Measurements from ENCODE around the gene RAB3GAP1. TPM values are rescaled to one million over a fixed set of nuclear protein-coding genes. Genes with fewer than 3 reads are reported as not detected.

The RAB3GAP1 gene
- total RNA-seq, 2 experiments from 2014 or later: 40.2 to 63.6 TPM

DNA sequence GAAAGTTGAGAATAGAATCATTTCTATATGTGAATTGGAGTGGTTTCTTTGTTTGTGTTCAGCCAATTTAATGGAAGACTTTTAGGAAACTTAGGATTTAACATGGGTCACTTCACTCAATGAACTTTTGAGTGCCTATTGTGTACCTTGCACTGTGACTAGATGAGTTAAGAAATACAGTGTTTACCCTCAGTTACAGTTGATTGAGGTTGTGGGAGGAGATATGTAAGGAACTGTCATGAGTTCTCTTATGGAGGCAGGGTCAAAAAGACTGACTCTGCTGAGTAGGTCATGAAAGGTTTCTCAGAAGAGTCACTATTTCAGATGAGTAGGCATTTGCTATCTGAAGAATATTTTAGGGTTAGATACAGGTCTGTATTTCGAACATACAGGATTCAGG is 98.6 kb downstream of the RAB3GAP1 start:
- no peak overlapping the region for H2AFZ ChIP-seq (ENCODE audit: low read length)
- ChIA-PET CTCF (ENCODE audit: unreplicated experiment) (no interaction called here), POLR2A (interaction anchor here (0.6 to 1.6 kb wide), 2 partner anchors 18 to 1647 kb away, joined by 3 read pairs; no protein-coding TSS in a partner anchor)
- H3K79me2 ChIP-seq (ENCODE audit: insufficient read depth, low read depth, low read length): no peaks in the 10 kb centered on the region
- no peak overlapping the region for H3K4me2 ChIP-seq (ENCODE audit: low read length)
- no peaks in the 10 kb centered on the region for H3K4me1 ChIP-seq (ENCODE audit: insufficient read depth, low read length, poor library complexity, severe bottlenecking)
- H3K9me3 ChIP-seq (ENCODE audit: low read length): no peaks in the 10 kb centered on the region
- H4K20me1 ChIP-seq (ENCODE audit: insufficient read depth, low read length): no peaks in the 10 kb centered on the region
- peaks cover 69% of the 10 kb centered on the region for H3K36me3 ChIP-seq (ENCODE audit: insufficient read depth, low read length)
- TF ChIP-seq EZH2phosphoT487 (IDR thresholded peaks at IDR 0.05; ENCODE audit: borderline replicate concordance, low read depth, low read length) (no peak), CTCF (conservative IDR thresholded peaks at IDR 0.05; ENCODE audit: low read length) (no peak)
- no TSS peak for BruUV-seq (replicated peaks)
- no peak for DNase-seq (ENCODE audit: low spot score)
- intact Hi-C loops (cut with micrococcal nuclease; ENCODE audit: unreplicated experiment): no loop called here
- H3K4me3 ChIP-seq (ENCODE audit: low read depth, low read length, poor library complexity, severe bottlenecking): no peak overlapping the region
- H3K27ac ChIP-seq (ENCODE audit: low read depth, low read length, poor library complexity, severe bottlenecking): no peak overlapping the region
- H3K9me2 ChIP-seq (ENCODE audit: insufficient read depth, low read length): no peaks in the 10 kb centered on the region

- Histone ChIP-seq H3K9me3 (ENCODE audit: low read length) (no peaks in the 10 kb centered on the region), H4K20me1 (ENCODE audit: insufficient read depth, low read length) (no peaks in the 10 kb centered on the region), H3K4me2 (ENCODE audit: low read length) (no peak overlapping the region), H2AFZ (ENCODE audit: low read length) (no peak overlapping the region), H3K36me3 (ENCODE audit: insufficient read depth, low read length) (peaks cover 75% of the 10 kb centered on the region), H3K79me2 (ENCODE audit: insufficient read depth, low read depth, low read length) (no peaks in the 10 kb centered on the region), H3K27ac (ENCODE audit: low read depth, low read length, poor library complexity, severe bottlenecking) (no peak overlapping the region), H3K4me1 (ENCODE audit: insufficient read depth, low read length, poor library complexity, severe bottlenecking) (no peaks in the 10 kb centered on the region), H3K9me2 (ENCODE audit: insufficient read depth, low read length) (no peaks in the 10 kb centered on the region), H3K4me3 (ENCODE audit: low read depth, low read length, poor library complexity, severe bottlenecking) (no peak overlapping the region)
- TF ChIP-seq EZH2phosphoT487 (IDR thresholded peaks at IDR 0.05; ENCODE audit: borderline replicate concordance, low read depth, low read length) (no peak), CTCF (conservative IDR thresholded peaks at IDR 0.05; ENCODE audit: low read length) (no peak)
- no peak for DNase-seq (ENCODE audit: low spot score)
- BruUV-seq (replicated peaks): no TSS peak
- ChIA-PET POLR2A (interaction anchor here (0.7 kb wide), 1 partner anchor 114 kb away, joined by 3 read pairs; no protein-coding TSS in a partner anchor), CTCF (ENCODE audit: unreplicated experiment) (no interaction called here)
- intact Hi-C loops (cut with micrococcal nuclease; ENCODE audit: unreplicated experiment): no loop called here
Measured at GRCh38 chr2:135151615-135152014, 99.5 kb downstream of the RAB3GAP1 start.

GRCh38 chr2:135152361-135152760 is 100.3 kb downstream of the RAB3GAP1 start:
- ChIA-PET CTCF (ENCODE audit: unreplicated experiment) (interaction anchor here (0.6 kb wide), 1 partner anchor 11 kb away, joined by 3 read pairs; no protein-coding TSS in a partner anchor), POLR2A (interaction anchor here (0.6 kb wide), 1 partner anchor 32 kb away, joined by 3 read pairs; no protein-coding TSS in a partner anchor)
- peaks cover 80% of the 10 kb centered on the region for H3K36me3 ChIP-seq (ENCODE audit: insufficient read depth, low read length)
- intact Hi-C loops (cut with micrococcal nuclease; ENCODE audit: unreplicated experiment): no loop called here
- DNase-seq (ENCODE audit: low spot score): no peak
- no peaks in the 10 kb centered on the region for H3K4me1 ChIP-seq (ENCODE audit: insufficient read depth, low read length, poor library complexity, severe bottlenecking)
- no peaks in the 10 kb centered on the region for H3K79me2 ChIP-seq (ENCODE audit: insufficient read depth, low read depth, low read length)
- no peak overlapping the region for H3K27ac ChIP-seq (ENCODE audit: low read depth, low read length, poor library complexity, severe bottlenecking)
- H4K20me1 ChIP-seq (ENCODE audit: insufficient read depth, low read length): no peaks in the 10 kb centered on the region
- TF ChIP-seq EZH2phosphoT487 (IDR thresholded peaks at IDR 0.05; ENCODE audit: borderline replicate concordance, low read depth, low read length) (no peak), CTCF (conservative IDR thresholded peaks at IDR 0.05; ENCODE audit: low read length) (no peak)
- H2AFZ ChIP-seq (ENCODE audit: low read length): no peak overlapping the region
- H3K9me2 ChIP-seq (ENCODE audit: insufficient read depth, low read length): no peaks in the 10 kb centered on the region
- no peak overlapping the region for H3K4me2 ChIP-seq (ENCODE audit: low read length)
- no peaks in the 10 kb centered on the region for H3K9me3 ChIP-seq (ENCODE audit: low read length)
- no TSS peak for BruUV-seq (replicated peaks)
- H3K4me3 ChIP-seq (ENCODE audit: low read depth, low read length, poor library complexity, severe bottlenecking): no peak overlapping the region
